ENCODE data around the gene MAG. TPM values are rescaled to one million over a fixed set of nuclear protein-coding genes. Genes with fewer than 3 reads are reported as not detected.

MAG gene, protein sequence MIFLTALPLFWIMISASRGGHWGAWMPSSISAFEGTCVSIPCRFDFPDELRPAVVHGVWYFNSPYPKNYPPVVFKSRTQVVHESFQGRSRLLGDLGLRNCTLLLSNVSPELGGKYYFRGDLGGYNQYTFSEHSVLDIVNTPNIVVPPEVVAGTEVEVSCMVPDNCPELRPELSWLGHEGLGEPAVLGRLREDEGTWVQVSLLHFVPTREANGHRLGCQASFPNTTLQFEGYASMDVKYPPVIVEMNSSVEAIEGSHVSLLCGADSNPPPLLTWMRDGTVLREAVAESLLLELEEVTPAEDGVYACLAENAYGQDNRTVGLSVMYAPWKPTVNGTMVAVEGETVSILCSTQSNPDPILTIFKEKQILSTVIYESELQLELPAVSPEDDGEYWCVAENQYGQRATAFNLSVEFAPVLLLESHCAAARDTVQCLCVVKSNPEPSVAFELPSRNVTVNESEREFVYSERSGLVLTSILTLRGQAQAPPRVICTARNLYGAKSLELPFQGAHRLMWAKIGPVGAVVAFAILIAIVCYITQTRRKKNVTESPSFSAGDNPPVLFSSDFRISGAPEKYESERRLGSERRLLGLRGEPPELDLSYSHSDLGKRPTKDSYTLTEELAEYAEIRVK
- total RNA-seq = 10 to 100 TPM in 1 of 2 donors, not detected in 1; 13.9 TPM

- Histone ChIP-seq H3K27ac (no peak within 1 kb of the TSS), H3K4me3 (no peak within 1 kb of the TSS), H3K36me3 (no peaks in the 10 kb centered on the region), H3K4me1 (replicated peaks) (no peaks in the 10 kb centered on the region), H3K9me3 (no peaks in the 10 kb centered on the region), H3K27me3 (replicated peaks; ENCODE audit: insufficient read depth) (no peaks in the 10 kb centered on the region)
- TF ChIP-seq POLR2A (IDR thresholded peaks at IDR 0.05) (no peak), CTCF (IDR thresholded peaks at IDR 0.05) (no peak), POLR2AphosphoS5 (IDR thresholded peaks at IDR 0.05) (no peak)
- intact Hi-C loops (cut with DNase I) = no loop called here
- WGBS = 66% methylated on average over 12 of the region's 12 CpGs
- DNase-seq (ENCODE audit: low spot score) = no peak
These were observed at the start of gene MAG for GRCh38 chr19:35291916-35292315. Gene MAG (plus strand): TSS chr19:35292161. CDS start chr19:35295409, 3,248 bp downstream.

DNA sequence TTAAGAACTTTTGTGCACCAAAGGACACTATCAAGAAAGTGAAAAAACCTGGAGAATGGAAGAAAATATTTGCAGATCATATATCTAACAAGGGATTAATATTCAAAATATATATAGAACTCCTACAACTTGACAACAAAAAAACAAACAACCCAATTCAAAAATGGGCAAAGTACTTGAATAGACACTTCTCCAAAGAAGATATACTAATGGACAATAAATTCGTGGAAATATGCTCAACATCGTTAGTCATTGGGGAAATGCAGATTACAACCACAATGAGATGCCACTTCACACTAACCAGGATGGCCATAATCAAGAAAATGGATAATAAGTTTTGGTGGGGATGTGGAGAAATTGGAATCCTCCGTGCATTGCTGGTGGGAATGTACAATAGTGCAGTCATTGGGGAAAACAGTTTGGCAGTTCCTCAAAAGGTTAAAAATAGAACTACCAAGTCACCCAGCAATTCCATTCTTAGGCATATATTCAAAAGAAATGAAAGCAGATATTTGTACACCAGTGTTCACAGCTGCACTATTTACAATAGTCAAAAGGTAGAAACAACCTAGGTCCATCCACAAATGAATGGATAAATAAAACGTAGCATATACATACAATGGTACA lies 45.4 kb upstream of the MAG start:
- Histone ChIP-seq H3K4me1 (replicated peaks) (no peaks in the 10 kb centered on the region), H3K9me3 (no peaks in the 10 kb centered on the region), H3K27ac (no peak overlapping the region), H3K36me3 (no peaks in the 10 kb centered on the region), H3K4me3 (no peak overlapping the region), H3K27me3 (replicated peaks; ENCODE audit: insufficient read depth) (no peaks in the 10 kb centered on the region)
- no peak for DNase-seq (ENCODE audit: low spot score)
- TF ChIP-seq POLR2AphosphoS5 (IDR thresholded peaks at IDR 0.05) (no peak), CTCF (IDR thresholded peaks at IDR 0.05) (no peak), POLR2A (IDR thresholded peaks at IDR 0.05) (no peak)
- intact Hi-C loops (cut with DNase I) = no loop called here
- 85% methylated on average over 4 of the region's 4 CpGs for WGBS

DNA sequence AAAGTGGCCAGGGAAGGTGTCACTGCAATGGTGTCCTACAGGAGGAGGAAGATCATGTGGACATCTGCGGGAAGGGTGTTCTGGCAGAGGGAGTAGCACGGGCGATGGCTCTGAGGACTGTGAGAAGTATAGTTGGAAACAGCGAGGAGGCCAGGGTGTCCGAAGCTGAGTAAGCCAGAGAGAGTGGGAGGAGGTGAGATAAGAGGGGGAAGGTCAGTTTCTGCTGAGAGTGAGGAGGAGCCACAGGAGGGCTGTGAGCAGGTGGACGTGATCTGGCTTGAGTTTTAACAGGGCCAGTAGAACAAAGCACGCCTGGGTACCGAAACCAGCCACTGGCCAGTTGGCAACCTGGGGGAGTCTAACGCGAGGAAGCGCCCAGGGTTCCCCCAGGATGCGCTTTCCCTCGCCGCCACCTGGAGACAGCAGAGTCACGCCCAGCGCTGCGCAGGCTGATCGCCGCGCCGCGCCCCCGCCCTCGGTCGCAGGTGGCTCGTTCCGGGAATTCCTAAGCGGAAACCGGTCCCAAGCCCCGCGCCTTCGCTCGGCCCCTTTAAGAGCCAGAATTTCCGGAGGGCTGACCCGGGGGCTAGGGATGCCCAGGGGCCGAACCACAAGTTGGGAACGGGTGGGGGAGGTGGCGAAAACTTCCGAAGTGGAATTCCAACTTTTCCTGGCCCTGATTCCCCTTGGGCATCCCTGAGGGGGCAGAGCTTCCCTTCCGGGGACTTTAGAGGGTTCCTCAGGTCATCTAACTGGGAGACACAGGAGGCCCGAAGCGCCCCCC lies 44.2 kb upstream of the MAG start:
- Histone ChIP-seq H3K36me3 (no peaks in the 10 kb centered on the region), H3K4me3 (peak overlapping the region; percentile 64 to 72), H3K9me3 (no peaks in the 10 kb centered on the region), H3K27ac (peak overlapping the region; percentile 86 to 93), H3K27me3 (replicated peaks; ENCODE audit: insufficient read depth) (no peaks in the 10 kb centered on the region), H3K4me1 (replicated peaks) (no peaks in the 10 kb centered on the region)
- 1% methylated on average over 37 of the region's 42 CpGs for WGBS
- intact Hi-C loops (cut with DNase I) = no loop called here
- TF ChIP-seq CTCF (IDR thresholded peaks at IDR 0.05) (peak in 3 of 4 experiments; percentile 48 to 84 (median 68)), POLR2AphosphoS5 (IDR thresholded peaks at IDR 0.05) (peak; percentile 82), POLR2A (IDR thresholded peaks at IDR 0.05) (peak; percentile 15)
- DNase-seq (ENCODE audit: low spot score) = peak; percentile 88

DNA sequence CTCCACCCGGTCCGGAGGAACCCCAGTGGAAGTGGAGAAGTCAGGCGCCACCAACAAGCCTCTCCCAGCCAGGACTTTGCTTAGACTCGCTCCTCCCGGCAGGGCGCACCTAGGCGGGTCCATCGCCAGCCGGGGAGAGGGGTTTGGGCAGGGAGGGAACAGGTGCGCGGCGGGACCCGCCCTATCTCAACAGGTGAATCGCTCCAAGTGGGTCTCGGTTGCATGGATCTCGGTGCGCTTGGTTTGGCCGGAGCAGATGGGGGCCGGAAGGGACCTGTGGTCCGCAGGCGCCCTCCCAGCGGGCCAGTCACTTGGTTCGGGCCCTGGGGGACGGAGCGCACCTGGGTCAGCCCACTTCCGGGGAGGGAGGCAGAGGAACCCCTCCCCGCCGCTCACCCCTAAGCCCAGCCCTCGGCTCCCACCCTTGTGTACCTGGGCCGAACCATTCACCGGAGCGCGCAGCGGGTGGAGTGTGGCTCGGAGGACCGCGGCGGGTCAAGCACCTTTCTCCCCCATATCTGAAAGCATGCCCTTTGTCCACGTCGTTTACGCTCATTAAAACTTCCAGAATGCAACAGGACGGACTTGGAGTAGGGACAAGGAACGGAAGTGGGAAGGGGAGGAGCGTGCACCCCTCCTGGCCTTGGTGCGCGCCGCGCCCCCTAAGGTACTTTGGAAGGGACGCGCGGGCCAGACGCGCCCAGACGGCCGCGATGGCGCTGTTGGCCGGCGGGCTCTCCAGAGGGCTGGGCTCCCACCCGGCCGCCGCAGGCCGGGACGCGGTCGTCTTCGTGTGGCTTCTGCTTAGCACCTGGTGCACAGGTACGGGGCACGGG lies 43.4 kb upstream of the MAG start, which contains the start of gene LSR:
Gene LSR (plus strand): TSS at position 693 of the 836 bp plus-strand sequence. CDS start 21 bp downstream, at position 714.
- peak; percentile 93 for DNase-seq (ENCODE audit: low spot score)
- intact Hi-C loops (cut with DNase I) = no loop called here
- peak; percentile 84 for TF ChIP-seq POLR2AphosphoS5 (IDR thresholded peaks at IDR 0.05)
- peak; percentile 90 for TF ChIP-seq POLR2A (IDR thresholded peaks at IDR 0.05)
- TF ChIP-seq CTCF (IDR thresholded peaks at IDR 0.05) = peak in 3 of 4 experiments; percentile 6 to 42 (median 36)
- 1% methylated on average over 38 of the region's 69 CpGs for WGBS
- Histone ChIP-seq H3K4me1 (replicated peaks) (no peaks in the 10 kb centered on the region), H3K27me3 (replicated peaks; ENCODE audit: insufficient read depth) (no peaks in the 10 kb centered on the region), H3K4me3 (peak within 1 kb of the TSS; percentile 64 to 72), H3K27ac (peak within 1 kb of the TSS; percentile 86 to 93), H3K9me3 (no peaks in the 10 kb centered on the region), H3K36me3 (no peaks in the 10 kb centered on the region)
